Fibroblast of lung (primary cell): ENCODE data around the gene IKBKE.

Experiments used
- EZH2 ChIP-seq: IDR thresholded peaks from 2 replicates; pipeline ENCODE4 v1.5.1; 2012; ENCODE audit warnings: low read length, control low read depth, mild to moderate bottlenecking; ENCODE audit errors: missing control alignments
- TF ChIP-seq, protein P1 (sequence below), 2 donors: IDR thresholded peaks in 1 of 2; conservative IDR thresholded peaks in 1 of 2; 1 replicate in 1 of 2; 2 replicates in 1 of 2; pipeline ENCODE4 v1.5.1; 2011 to 2012; ENCODE audit warnings: low read length in 2 of 2, control low read depth in 1 of 2, inconsistent platforms in 1 of 2, low read depth in 1 of 2, mild to moderate bottlenecking in 1 of 2

DNA sequence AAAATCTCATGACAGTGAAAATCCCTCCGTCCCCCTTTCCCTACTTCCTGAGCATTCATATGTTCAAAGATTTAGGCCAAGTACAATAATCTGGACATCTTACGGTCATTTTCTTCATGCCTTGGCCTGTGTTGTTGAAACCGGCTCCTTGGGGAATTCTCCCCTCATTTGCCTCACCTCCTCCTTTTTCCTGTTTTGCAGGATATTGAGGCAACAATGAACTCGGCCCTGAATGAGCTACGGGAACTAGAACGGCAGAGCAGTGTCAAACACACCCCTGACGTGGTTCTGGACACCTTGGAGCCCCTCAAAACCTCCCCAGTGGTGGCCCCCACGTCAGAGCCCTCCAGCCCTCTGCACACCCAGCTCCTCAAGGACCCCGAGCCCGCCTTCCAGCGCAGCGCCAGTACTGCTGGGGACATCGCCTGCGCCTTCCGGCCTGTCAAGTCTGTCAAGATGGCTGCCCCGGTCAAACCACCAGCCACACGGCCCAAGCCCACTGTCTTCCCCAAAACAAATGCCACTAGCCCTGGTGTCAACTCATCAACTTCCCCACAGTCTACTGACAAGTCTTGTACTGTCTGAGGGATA, 9.3 kb upstream of the IKBKE start:
- TF ChIP-seq, protein P1, sequence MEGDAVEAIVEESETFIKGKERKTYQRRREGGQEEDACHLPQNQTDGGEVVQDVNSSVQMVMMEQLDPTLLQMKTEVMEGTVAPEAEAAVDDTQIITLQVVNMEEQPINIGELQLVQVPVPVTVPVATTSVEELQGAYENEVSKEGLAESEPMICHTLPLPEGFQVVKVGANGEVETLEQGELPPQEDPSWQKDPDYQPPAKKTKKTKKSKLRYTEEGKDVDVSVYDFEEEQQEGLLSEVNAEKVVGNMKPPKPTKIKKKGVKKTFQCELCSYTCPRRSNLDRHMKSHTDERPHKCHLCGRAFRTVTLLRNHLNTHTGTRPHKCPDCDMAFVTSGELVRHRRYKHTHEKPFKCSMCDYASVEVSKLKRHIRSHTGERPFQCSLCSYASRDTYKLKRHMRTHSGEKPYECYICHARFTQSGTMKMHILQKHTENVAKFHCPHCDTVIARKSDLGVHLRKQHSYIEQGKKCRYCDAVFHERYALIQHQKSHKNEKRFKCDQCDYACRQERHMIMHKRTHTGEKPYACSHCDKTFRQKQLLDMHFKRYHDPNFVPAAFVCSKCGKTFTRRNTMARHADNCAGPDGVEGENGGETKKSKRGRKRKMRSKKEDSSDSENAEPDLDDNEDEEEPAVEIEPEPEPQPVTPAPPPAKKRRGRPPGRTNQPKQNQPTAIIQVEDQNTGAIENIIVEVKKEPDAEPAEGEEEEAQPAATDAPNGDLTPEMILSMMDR (conservative IDR thresholded peaks at IDR 0.05 in 1 of 2, IDR thresholded peaks at IDR 0.05 in 1 of 2; ENCODE audit: low read depth in 1 of 2, low read length in 2 of 2), result no peak
- no peak for TF ChIP-seq EZH2
